HFF-Myc (cell line): ENCODE measurements around the gene ATP6V0E2.

Experiments used
- DNase-seq: peaks from one replicate; pipeline ENCODE4 v3.0.0-alpha.2; 2011; ENCODE audit warnings: low read depth; ENCODE audit errors: extremely low read depth
- H3K4me3 ChIP-seq: replicated peaks from 2 replicates; pipeline ENCODE4 v1.5.1; 2011; ENCODE audit warnings: low read depth, mild to moderate bottlenecking, control low read depth, low read length
- TF ChIP-seq, protein P1 (sequence below): IDR thresholded peaks from 2 replicates; pipeline ENCODE4 v1.5.1; 2012; ENCODE audit warnings: mild to moderate bottlenecking, low read depth, low read length, control low read depth; ENCODE audit errors: missing control alignments

Gene ATP6V0E2

DNA sequence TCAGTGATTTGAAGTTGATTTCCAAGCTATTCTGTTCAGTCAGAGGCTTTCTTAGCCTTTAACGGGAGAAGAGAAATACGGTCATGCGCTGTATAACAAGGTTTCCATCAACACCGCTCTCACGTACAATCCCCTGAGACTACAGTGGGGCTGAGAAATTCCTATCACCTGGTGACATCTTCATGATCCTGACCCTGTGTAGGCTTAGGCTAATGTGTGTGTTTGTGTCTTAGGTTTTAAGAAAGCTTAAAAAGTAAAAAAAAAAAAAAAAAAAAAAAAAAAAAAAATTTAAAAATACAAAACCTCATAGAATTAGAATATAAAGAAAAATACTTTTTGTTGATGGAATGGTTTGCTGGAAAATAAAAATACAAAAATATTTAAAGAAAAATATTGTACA, 33.8 kb upstream of the ATP6V0E2 start:
- H3K4me3 ChIP-seq: no peak overlapping the region
- TF ChIP-seq, protein P1, sequence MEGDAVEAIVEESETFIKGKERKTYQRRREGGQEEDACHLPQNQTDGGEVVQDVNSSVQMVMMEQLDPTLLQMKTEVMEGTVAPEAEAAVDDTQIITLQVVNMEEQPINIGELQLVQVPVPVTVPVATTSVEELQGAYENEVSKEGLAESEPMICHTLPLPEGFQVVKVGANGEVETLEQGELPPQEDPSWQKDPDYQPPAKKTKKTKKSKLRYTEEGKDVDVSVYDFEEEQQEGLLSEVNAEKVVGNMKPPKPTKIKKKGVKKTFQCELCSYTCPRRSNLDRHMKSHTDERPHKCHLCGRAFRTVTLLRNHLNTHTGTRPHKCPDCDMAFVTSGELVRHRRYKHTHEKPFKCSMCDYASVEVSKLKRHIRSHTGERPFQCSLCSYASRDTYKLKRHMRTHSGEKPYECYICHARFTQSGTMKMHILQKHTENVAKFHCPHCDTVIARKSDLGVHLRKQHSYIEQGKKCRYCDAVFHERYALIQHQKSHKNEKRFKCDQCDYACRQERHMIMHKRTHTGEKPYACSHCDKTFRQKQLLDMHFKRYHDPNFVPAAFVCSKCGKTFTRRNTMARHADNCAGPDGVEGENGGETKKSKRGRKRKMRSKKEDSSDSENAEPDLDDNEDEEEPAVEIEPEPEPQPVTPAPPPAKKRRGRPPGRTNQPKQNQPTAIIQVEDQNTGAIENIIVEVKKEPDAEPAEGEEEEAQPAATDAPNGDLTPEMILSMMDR: no peak
- DNase-seq: no peak

DNA sequence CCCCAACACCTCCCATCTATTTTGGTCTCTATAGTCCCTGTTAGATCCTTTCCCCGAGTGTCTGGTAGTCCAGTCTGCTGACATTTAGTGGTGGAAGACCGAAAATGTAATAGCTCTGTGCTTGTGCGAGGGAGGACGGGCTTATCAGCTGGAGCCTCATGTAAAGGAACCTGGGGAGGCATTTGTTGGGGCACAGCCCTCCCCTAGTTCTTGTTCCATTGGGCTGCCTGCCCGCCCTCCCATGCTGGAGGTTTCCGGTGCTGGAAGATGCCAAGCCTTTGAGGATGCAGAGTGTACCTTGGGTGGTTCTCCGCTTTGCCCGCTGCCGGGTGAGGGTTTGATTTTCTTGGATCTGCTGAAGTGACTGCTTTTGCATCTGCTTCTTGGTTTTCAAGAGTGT, 30.2 kb upstream of the ATP6V0E2 start:
- no peak overlapping the region for H3K4me3 ChIP-seq
- DNase-seq: no peak
- TF ChIP-seq, protein P1: no peak

DNA sequence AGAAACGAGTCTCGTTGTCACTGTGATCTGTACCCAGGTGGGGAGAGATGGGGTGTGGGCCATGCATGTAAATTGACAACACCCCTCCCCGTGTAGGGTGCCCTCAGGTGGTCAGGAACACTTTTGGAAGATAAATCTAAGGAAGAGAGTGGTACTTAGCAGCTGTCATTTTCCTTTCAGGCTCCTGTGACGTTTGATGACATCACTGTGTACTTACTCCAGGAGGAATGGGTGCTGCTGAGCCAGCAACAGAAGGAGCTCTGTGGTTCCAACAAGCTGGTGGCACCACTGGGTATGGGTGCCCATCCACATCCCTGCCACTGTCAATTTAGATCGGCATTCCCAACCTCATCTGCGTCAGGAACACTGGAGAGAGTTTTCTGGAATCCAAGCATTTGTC, 29.3 kb upstream of the ATP6V0E2 start:
- H3K4me3 ChIP-seq: no peak overlapping the region
- DNase-seq: no peak
- TF ChIP-seq, protein P1: no peak

DNA sequence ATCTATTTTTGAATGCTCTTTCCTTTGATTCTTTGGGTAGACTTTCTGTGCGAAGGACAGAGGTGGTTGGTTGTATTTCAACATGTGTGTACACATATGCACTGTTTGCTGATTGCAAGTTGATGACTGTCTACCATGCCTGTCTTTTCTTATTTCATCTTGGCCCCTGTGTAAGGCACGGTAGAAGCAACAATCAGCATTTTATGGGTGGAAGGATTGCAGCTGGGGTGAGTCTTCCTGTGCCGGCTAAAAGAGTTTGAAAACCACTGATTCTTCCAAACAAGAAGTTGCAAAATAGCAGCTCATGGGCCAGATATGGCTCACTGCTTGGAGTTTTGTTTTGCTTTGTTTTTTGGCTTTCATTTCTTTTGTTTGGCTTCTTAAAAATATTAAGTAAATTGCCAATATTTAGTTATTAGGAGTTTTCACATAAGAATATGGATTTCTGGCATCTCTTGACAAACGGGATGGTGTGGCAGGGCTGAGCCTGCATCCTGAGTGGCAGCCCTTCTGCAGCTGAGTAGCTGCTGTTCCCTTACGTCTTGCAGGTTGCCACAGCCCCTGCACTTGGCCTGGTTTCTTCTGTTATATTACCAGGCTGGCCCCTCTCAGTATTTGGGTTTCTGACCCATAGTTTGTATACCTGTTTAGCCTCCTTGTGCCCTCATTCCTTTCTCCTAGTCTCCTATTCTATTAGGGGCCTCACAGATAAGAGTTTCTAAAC, 28.4 kb upstream of the ATP6V0E2 start:
- no peak overlapping the region for H3K4me3 ChIP-seq
- TF ChIP-seq, protein P1: no peak
- DNase-seq: no peak

DNA sequence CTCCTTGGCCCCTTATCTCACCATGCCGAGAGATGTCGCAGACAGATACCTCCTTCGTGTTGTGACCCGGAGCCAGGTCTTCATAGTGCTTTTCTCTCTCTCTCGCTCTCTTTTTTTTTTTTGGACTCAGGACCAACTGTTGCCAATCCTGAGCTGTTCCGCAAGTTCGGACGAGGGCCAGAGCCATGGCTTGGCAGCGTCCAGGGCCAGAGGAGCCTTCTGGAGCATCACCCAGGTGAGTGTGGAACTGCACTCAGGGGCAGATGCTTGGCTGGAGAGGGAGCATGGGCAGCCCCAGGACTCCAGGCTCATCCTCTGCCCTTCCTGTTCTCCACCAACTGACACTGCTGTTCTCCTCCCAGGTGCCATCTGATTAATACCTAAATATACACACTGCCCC, 27.7 kb upstream of the ATP6V0E2 start:
- no peak overlapping the region for H3K4me3 ChIP-seq
- TF ChIP-seq, protein P1: no peak

DNA sequence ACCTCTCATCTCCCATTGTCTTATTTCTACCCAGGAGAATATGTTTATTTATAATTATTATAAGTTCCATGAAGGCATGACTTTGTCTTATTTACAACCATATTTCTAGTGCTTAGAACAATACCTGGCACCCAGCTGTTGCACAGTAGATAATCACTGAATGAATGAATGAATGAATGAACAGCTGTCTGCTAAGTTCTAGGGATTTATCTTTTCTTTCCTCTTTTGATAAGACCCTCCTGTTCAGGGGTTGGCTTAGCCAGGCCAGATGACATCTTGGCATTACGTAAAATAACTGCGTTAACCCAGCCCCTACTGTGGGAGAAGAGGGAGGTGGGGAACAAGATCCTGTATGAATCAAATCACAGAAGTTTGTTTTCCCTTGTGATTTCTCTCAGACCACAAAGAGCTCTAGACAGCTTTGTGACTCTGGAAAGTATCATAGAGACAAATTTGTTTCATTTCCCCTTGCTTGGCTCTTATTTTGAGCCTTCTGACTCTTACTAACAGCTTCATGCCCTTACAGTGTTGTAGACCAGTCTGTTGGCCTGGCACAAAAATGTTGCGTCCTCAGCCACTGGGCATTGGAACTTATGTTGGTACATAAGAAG, 27.2 kb upstream of the ATP6V0E2 start:
- no peak for DNase-seq
- no peak overlapping the region for H3K4me3 ChIP-seq
- TF ChIP-seq, protein P1: no peak

More for the DNA sequence above, 27.7 kb upstream of the ATP6V0E2 start:
- no peak for DNase-seq
